Mesenchymal stem cell (in vitro differentiated cells and primary cell): ENCODE measurements around the gene MGLL.

Source experiments
- DNase-seq: peaks from one replicate; pipeline ENCODE4 v3.0.0-alpha.2; 2013
- H2AFZ ChIP-seq: one replicate; pipeline ENCODE4 v1.6.1; 2013; ENCODE audit warnings: low read depth, mild to moderate bottlenecking, control low read depth, inconsistent platforms, low read length, moderate library complexity
- H2AK5ac ChIP-seq: 2 replicates; pipeline ENCODE4 v1.6.1; 2013; ENCODE audit warnings: low read length, moderate library complexity, mild to moderate bottlenecking, inconsistent platforms; ENCODE audit not compliant: severe bottlenecking
- H2BK120ac ChIP-seq: one replicate; pipeline ENCODE4 v1.6.1; 2013; ENCODE audit warnings: low read depth, mild to moderate bottlenecking, inconsistent platforms, low read length, moderate library complexity
- H2BK12ac ChIP-seq, 2 experiments: one replicate each; pipeline ENCODE4 v1.6.1; 2013; ENCODE audit warnings: inconsistent platforms in 2 of 2, low read length in 2 of 2, mild to moderate bottlenecking in 2 of 2, moderate library complexity in 2 of 2, control low read depth in 1 of 2
- H2BK15ac ChIP-seq: one replicate; pipeline ENCODE4 v1.6.1; 2013; ENCODE audit warnings: mild to moderate bottlenecking, low read depth, inconsistent platforms; ENCODE audit not compliant: poor library complexity, severe bottlenecking
- H2BK5ac ChIP-seq: 2 replicates; pipeline ENCODE4 v1.6.1; 2013; ENCODE audit warnings: low read depth, mild to moderate bottlenecking, low read length, control low read depth, inconsistent platforms; ENCODE audit not compliant: poor library complexity, severe bottlenecking
- H3K14ac ChIP-seq, 2 experiments: one replicate each; pipeline ENCODE4 v1.6.1; 2013; ENCODE audit warnings: inconsistent platforms in 2 of 2, low read length in 2 of 2, control low read depth in 1 of 2, mild to moderate bottlenecking in 1 of 2, moderate library complexity in 1 of 2
- H3K18ac ChIP-seq, 2 experiments: one replicate each; pipeline ENCODE4 v1.6.1; 2013; ENCODE audit warnings: inconsistent platforms in 2 of 2, low read length in 2 of 2, control low read depth in 1 of 2, low read depth in 1 of 2, mild to moderate bottlenecking in 1 of 2
- H3K23ac ChIP-seq, 2 experiments: one replicate each; pipeline ENCODE4 v1.6.1; 2013; ENCODE audit warnings: inconsistent platforms in 2 of 2, low read length in 2 of 2, mild to moderate bottlenecking in 2 of 2, moderate library complexity in 2 of 2, control low read depth in 1 of 2
- H3K27ac ChIP-seq: 2 replicates; pipeline ENCODE4 v1.5.1; 2013; ENCODE audit warnings: mild to moderate bottlenecking, moderate library complexity, low read length, control low read depth, inconsistent platforms; ENCODE audit not compliant: poor library complexity, severe bottlenecking
- H3K27me3 ChIP-seq, 2 experiments: 2 replicates each; pipeline versions ENCODE4 v1.6.1 to v1.7.0; 2013; ENCODE audit warnings: low read length in 2 of 2, mild to moderate bottlenecking in 2 of 2, moderate library complexity in 2 of 2, control low read depth in 1 of 2, inconsistent platforms in 1 of 2; ENCODE audit not compliant: control insufficient read depth in 1 of 2, insufficient read depth in 1 of 2
- H3K36me3 ChIP-seq, 2 experiments: 2 replicates each; pipeline versions ENCODE4 v1.6.1 to v1.7.0; 2013; ENCODE audit warnings: low read length in 2 of 2, control low read depth in 1 of 2, inconsistent platforms in 1 of 2, low read depth in 1 of 2, mild to moderate bottlenecking in 1 of 2; ENCODE audit not compliant: insufficient read depth in 2 of 2, control insufficient read depth in 1 of 2
- H3K4ac ChIP-seq, 2 experiments: one replicate each; pipeline ENCODE4 v1.6.1; 2013; ENCODE audit warnings: inconsistent platforms in 2 of 2, low read length in 2 of 2, mild to moderate bottlenecking in 2 of 2, moderate library complexity in 2 of 2, control low read depth in 1 of 2, low read depth in 1 of 2
- H3K4me1 ChIP-seq: 2 replicates; pipeline ENCODE4 v1.6.1; 2013; ENCODE audit warnings: low read depth, low read length, control low read depth; ENCODE audit not compliant: control insufficient read depth, insufficient read depth
- H3K4me2 ChIP-seq: 2 replicates; pipeline ENCODE4 v1.6.1; 2013; ENCODE audit warnings: low read length, mild to moderate bottlenecking, inconsistent platforms; ENCODE audit not compliant: poor library complexity, severe bottlenecking
- H3K4me3 ChIP-seq, 2 experiments: 2 replicates each; pipeline versions ENCODE4 v1.5.1 to v1.7.0; 2013; ENCODE audit warnings: low read length in 2 of 2, mild to moderate bottlenecking in 2 of 2, control low read depth in 1 of 2, low read depth in 1 of 2; ENCODE audit not compliant: insufficient read depth in 1 of 2
- H3K79me1 ChIP-seq: replicated peaks from 2 replicates; pipeline ENCODE4 v1.6.1; 2013; ENCODE audit warnings: mild to moderate bottlenecking, control low read depth, low read length, inconsistent platforms; ENCODE audit not compliant: poor library complexity, severe bottlenecking
- H3K9ac ChIP-seq: 2 replicates; pipeline ENCODE4 v1.7.0; 2013; ENCODE audit warnings: mild to moderate bottlenecking, low read length, moderate library complexity
- H3K9me3 ChIP-seq: 2 replicates; pipeline ENCODE4 v1.7.0; 2013; ENCODE audit warnings: mild to moderate bottlenecking, low read length; ENCODE audit not compliant: control insufficient read depth
- H4K8ac ChIP-seq: one replicate; pipeline ENCODE4 v1.6.1; 2013; ENCODE audit warnings: inconsistent platforms, mild to moderate bottlenecking, low read length, moderate library complexity
- H4K91ac ChIP-seq: one replicate; pipeline ENCODE4 v1.6.1; 2013; ENCODE audit warnings: mild to moderate bottlenecking, low read length, inconsistent platforms
- WGBS: methylation state at CpG from one replicate; pipeline ENCODE4 v1.1.7; 2013; ENCODE audit warnings: mixed read lengths; 5-methylcytosine and 5-hydroxymethylcytosine counted together

The MGLL gene

GRCh38 chr3:127853681-127854080 lies 31.4 kb upstream of the MGLL start:
- no peak overlapping the region for H4K8ac ChIP-seq
- no peaks in the 10 kb centered on the region for H3K4me1 ChIP-seq
- no peak overlapping the region for H3K4ac ChIP-seq
- no peak overlapping the region for H2AFZ ChIP-seq
- no peak overlapping the region for H4K91ac ChIP-seq
- peaks cover 0 to 25% of the 10 kb centered on the region in 2 experiments for H3K27me3 ChIP-seq
- no peak overlapping the region for H2BK15ac ChIP-seq
- no peak for DNase-seq
- no peak overlapping the region for H3K18ac ChIP-seq
- no peaks in the 10 kb centered on the region for H3K9me3 ChIP-seq
- H3K23ac ChIP-seq, result no peak overlapping the region
- WGBS, result 77% methylated on average over 10 of the region's 10 CpGs
- no peaks in the 10 kb centered on the region for H3K36me3 ChIP-seq
- H3K4me3 ChIP-seq, result no peak overlapping the region
- H2BK12ac ChIP-seq, result no peak overlapping the region
- no peak overlapping the region for H3K4me2 ChIP-seq
- no peak overlapping the region for H3K14ac ChIP-seq
- no peak overlapping the region for H2AK5ac ChIP-seq
- H2BK5ac ChIP-seq, result no peak overlapping the region
- no peak overlapping the region for H2BK120ac ChIP-seq
- H3K79me1 ChIP-seq, result no peaks in the 10 kb centered on the region
- no peak overlapping the region for H3K27ac ChIP-seq
- H3K9ac ChIP-seq, result no peak overlapping the region

GRCh38 chr3:127851899-127852298 lies 29.6 kb upstream of the MGLL start:
- no peak overlapping the region for H2BK12ac ChIP-seq
- no peaks in the 10 kb centered on the region for H3K79me1 ChIP-seq
- no peak overlapping the region for H2BK15ac ChIP-seq
- H3K4me1 ChIP-seq, result no peaks in the 10 kb centered on the region
- 53% methylated on average over 8 of the region's 9 CpGs for WGBS
- H3K14ac ChIP-seq, result no peak overlapping the region
- H3K4me3 ChIP-seq, result no peak overlapping the region
- H2AFZ ChIP-seq, result no peak overlapping the region
- no peak overlapping the region for H3K4me2 ChIP-seq
- no peaks in the 10 kb centered on the region for H3K9me3 ChIP-seq
- H3K27me3 ChIP-seq, result peaks cover 0 to 36% of the 10 kb centered on the region in 2 experiments
- no peak overlapping the region for H3K23ac ChIP-seq
- no peaks in the 10 kb centered on the region for H3K36me3 ChIP-seq
- H2AK5ac ChIP-seq, result no peak overlapping the region
- H4K8ac ChIP-seq, result no peak overlapping the region
- H3K18ac ChIP-seq, result no peak overlapping the region
- no peak overlapping the region for H3K4ac ChIP-seq
- H2BK5ac ChIP-seq, result no peak overlapping the region
- H3K9ac ChIP-seq, result no peak overlapping the region
- DNase-seq, result no peak
- no peak overlapping the region for H3K27ac ChIP-seq
- no peak overlapping the region for H2BK120ac ChIP-seq
- H4K91ac ChIP-seq, result no peak overlapping the region

DNA sequence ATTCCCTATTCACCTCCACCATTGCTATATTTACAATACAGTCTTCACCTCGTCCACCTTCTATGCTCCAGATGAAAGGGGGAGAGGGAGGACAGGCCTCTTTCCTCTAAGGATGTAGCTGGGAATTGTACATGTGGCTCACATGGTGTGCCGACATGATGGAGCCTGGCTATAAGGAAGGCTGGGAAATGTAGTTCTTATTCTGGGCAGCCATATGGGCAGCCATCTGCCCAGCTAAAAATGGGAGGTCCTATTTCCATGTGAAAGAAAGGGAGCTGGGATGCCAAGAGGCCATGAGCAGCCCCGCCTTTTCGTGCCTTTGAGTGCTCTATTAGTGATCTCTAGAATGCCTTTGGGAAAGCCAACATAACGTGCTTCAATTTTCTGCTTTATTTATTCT lies 27.1 kb upstream of the MGLL start:
- Histone ChIP-seq H3K14ac (no peak overlapping the region), H3K4ac (no peak overlapping the region), H3K27me3 (peaks cover 5 to 37% of the 10 kb centered on the region in 2 experiments), H4K91ac (no peak overlapping the region), H2BK120ac (no peak overlapping the region), H2BK12ac (no peak overlapping the region), H2AK5ac (no peak overlapping the region), H3K9ac (no peak overlapping the region), H2AFZ (no peak overlapping the region), H2BK15ac (no peak overlapping the region), H3K79me1 (no peaks in the 10 kb centered on the region), H3K27ac (no peak overlapping the region), H3K4me2 (no peak overlapping the region), H3K9me3 (no peaks in the 10 kb centered on the region), H3K23ac (no peak overlapping the region), H3K4me3 (no peak overlapping the region), H4K8ac (no peak overlapping the region), H2BK5ac (no peak overlapping the region), H3K36me3 (no peaks in the 10 kb centered on the region), H3K4me1 (peaks cover under 1% of the 10 kb centered on the region), H3K18ac (no peak overlapping the region)
- DNase-seq, result no peak
- 84% methylated on average over 5 of the region's 5 CpGs for WGBS

DNA sequence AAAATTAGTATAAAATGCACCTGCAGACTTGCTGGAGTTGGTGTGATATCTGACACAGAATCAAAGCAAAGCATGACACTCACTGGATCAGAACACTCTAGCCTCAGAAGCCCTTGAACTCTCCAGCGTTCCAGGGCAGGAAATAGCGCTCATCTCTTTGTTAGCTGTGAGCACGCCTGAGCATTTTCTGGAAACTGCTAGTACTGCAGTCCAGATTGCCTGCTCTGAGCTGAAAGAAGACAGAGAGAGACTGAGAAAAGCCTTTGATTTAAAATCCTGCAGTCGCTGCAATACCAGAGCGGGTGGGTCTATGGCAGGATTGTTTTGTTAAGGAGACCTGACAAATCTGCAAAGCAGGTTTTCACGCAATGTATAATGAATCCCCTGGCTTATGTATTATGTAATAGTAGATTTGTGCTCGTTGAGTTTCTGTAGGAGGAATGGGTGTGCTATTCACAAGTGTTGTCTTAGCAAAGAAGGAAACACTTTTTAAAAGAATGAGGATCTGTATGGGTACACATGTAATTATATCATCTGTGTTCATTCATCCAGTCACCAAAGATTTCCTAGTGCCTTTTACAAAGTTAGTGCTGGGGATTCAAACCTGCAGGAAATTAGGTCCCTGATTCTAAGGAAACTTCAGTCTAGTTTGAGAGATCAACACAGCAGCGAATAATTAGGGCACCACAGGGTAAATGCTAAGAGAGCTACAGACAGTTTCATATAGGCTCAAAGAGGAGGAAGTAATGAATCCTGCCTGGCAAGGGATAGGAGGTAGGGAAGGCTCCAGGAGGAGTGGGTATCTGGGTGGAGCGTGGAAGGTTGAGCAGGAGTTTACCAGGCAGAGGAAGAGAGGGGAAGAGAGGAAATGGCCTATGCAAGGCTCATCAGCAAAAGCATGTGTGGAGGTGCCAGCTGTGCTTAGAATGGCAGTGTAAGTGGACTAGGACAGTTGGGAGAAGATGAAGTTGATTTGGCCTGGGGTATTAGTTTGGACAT lies 26.1 kb upstream of the MGLL start:
- H2BK12ac ChIP-seq, result no peak overlapping the region
- no peak overlapping the region for H2BK120ac ChIP-seq
- H4K8ac ChIP-seq, result no peak overlapping the region
- H3K36me3 ChIP-seq, result no peaks in the 10 kb centered on the region
- H3K9ac ChIP-seq, result no peak overlapping the region
- H2AK5ac ChIP-seq, result no peak overlapping the region
- H3K27ac ChIP-seq, result no peak overlapping the region
- H3K14ac ChIP-seq, result no peak overlapping the region
- no peaks in the 10 kb centered on the region for H3K79me1 ChIP-seq
- no peak overlapping the region for H3K23ac ChIP-seq
- H3K4ac ChIP-seq, result no peak overlapping the region
- H3K4me2 ChIP-seq, result no peak overlapping the region
- no peak overlapping the region for H2BK15ac ChIP-seq
- WGBS, result 63% methylated on average over 9 of the region's 9 CpGs
- no peak overlapping the region for H4K91ac ChIP-seq
- H3K18ac ChIP-seq, result no peak overlapping the region
- no peak overlapping the region for H3K4me3 ChIP-seq
- H2AFZ ChIP-seq, result no peak overlapping the region
- H2BK5ac ChIP-seq, result no peak overlapping the region
- H3K9me3 ChIP-seq, result no peaks in the 10 kb centered on the region
- peaks cover 5 to 33% of the 10 kb centered on the region in 2 experiments for H3K27me3 ChIP-seq
- H3K4me1 ChIP-seq, result peaks cover 2% of the 10 kb centered on the region
- DNase-seq, result peak; percentile 18
